ENCODE results near the gene S100B.

DNA sequence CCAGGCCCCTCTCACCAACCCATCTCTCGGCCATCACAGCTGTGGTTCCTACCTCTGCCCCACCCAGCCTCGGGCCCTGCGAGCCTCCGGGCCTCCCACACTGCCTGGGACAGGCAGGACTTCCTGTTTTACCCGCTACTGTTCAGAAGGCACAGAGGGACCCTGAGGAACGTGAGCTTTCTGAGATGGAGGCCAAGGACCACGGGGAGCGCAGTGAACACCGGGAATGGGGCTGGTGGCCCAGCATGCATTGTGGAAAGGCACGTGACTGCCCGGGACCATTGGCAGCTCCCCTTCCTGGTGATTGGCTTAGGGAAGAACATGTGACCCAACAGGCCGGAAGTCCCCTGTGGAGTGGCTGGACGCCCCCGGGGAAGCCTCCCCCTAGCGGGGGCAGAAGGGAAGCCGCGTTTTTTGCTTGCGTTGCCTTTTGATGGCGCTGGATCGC, 7.0 kb downstream of the S100B start:
- TF ChIP-seq POLR2A (IDR thresholded peaks at IDR 0.05; ENCODE audit: low read length), result no peak
- TF ChIP-seq GATA1 (IDR thresholded peaks at IDR 0.05; ENCODE audit: low read depth, low read length), result no peak

Measured in erythroblast (primary cell).